Measurements from ENCODE around the gene ACER2. TPM values are rescaled to one million over a fixed set of nuclear protein-coding genes. Genes with fewer than 3 reads are reported as not detected.

ACER2 gene
- total RNA-seq, 6 experiments from 2014 or later = 1.8 to 9.1 (median 3.7) TPM

GRCh38 chr9:19480345-19480744 is 71.5 kb downstream of the ACER2 start:
- DNase-seq = no peak
- intact Hi-C loops (cut with DNase I) = no loop called here
- Histone ChIP-seq H3K27me3 (no peaks in the 10 kb centered on the region), H3K9me3 (no peaks in the 10 kb centered on the region), H3K27ac (no peak overlapping the region), H3K4me3 (no peak overlapping the region), H3K4me1 (no peaks in the 10 kb centered on the region), H3K36me3 (no peaks in the 10 kb centered on the region)
- 71% methylated on average over 6 of the region's 7 CpGs for WGBS (ENCODE audit: insufficient coverage, low coverage, low lambda C conversion rate, missing lambda C conversion rate)
- TF ChIP-seq POLR2A (IDR thresholded peaks at IDR 0.05) (no peak), CTCF (IDR thresholded peaks at IDR 0.05) (no peak)
- no peak for ATAC-seq

- TF ChIP-seq POLR2A (IDR thresholded peaks at IDR 0.05) (no peak), CTCF (IDR thresholded peaks at IDR 0.05) (no peak)
- DNase-seq (no peak), ATAC-seq (no peak)
- H3K36me3 ChIP-seq = no peaks in the 10 kb centered on the region
- WGBS (ENCODE audit: insufficient coverage, low coverage, low lambda C conversion rate, missing lambda C conversion rate) = 49% methylated on average over 10 of the region's 10 CpGs
- no peak overlapping the region for H3K4me3 ChIP-seq
- intact Hi-C loops (cut with DNase I) = no loop called here
- H3K9me3 ChIP-seq = no peaks in the 10 kb centered on the region
- no peaks in the 10 kb centered on the region for H3K4me1 ChIP-seq
- no peaks in the 10 kb centered on the region for H3K27me3 ChIP-seq
- no peak overlapping the region for H3K27ac ChIP-seq
Observed at GRCh38 chr9:19481121-19481870, 72.5 kb downstream of the ACER2 start.

GRCh38 chr9:19481971-19482404 is 73.2 kb downstream of the ACER2 start:
- no peak for DNase-seq
- Histone ChIP-seq H3K4me1 (no peaks in the 10 kb centered on the region), H3K27ac (no peak overlapping the region), H3K9me3 (no peaks in the 10 kb centered on the region), H3K4me3 (no peak overlapping the region), H3K36me3 (no peaks in the 10 kb centered on the region), H3K27me3 (no peaks in the 10 kb centered on the region)
- intact Hi-C loops (cut with DNase I) = no loop called here
- ATAC-seq = no peak
- WGBS (ENCODE audit: insufficient coverage, low coverage, low lambda C conversion rate, missing lambda C conversion rate) = 51% methylated on average over 5 of the region's 9 CpGs
- TF ChIP-seq POLR2A (IDR thresholded peaks at IDR 0.05) (no peak), CTCF (IDR thresholded peaks at IDR 0.05) (no peak)

GRCh38 chr9:19484699-19485098 is 75.9 kb downstream of the ACER2 start:
- no peak for DNase-seq
- Histone ChIP-seq H3K27me3 (no peaks in the 10 kb centered on the region), H3K36me3 (no peaks in the 10 kb centered on the region), H3K9me3 (no peaks in the 10 kb centered on the region), H3K4me1 (no peaks in the 10 kb centered on the region), H3K4me3 (no peak overlapping the region), H3K27ac (no peak overlapping the region)
- TF ChIP-seq CTCF (IDR thresholded peaks at IDR 0.05) = no peak
- TF ChIP-seq POLR2A (IDR thresholded peaks at IDR 0.05) = no peak
- 58% methylated on average over 1 of the region's 1 CpG for WGBS (ENCODE audit: insufficient coverage, low coverage, low lambda C conversion rate, missing lambda C conversion rate)
- intact Hi-C loops (cut with DNase I) = no loop called here
- ATAC-seq = no peak
